ENCODE data around the gene RXFP1. TPM values are rescaled to one million over a fixed set of nuclear protein-coding genes. Genes with fewer than 3 reads are reported as not detected.

Gene RXFP1
- polyA plus RNA-seq, 1 of the 3 experiments (the other 2 are of a cell fraction) = not detected

DNA sequence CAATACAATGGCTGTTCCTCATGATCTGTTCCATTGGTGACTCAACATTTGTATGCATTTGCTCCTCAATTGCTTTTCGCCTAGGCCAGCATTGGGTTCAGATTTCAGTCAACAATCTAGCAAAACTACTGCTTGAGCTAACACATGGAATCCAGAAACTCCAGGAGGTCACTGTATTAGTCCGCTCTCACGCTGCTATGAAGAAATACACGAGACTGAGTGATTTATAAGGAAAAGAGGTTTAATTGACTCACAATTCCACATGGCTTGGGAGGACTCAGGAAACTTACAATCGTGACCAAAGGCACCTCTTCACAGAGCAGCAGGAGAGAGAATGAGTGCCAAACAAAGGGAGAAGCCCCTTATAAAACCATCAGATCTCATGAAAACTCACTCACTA lies 67.1 kb downstream of the RXFP1 start (continued):
- TF ChIP-seq, protein P1, sequence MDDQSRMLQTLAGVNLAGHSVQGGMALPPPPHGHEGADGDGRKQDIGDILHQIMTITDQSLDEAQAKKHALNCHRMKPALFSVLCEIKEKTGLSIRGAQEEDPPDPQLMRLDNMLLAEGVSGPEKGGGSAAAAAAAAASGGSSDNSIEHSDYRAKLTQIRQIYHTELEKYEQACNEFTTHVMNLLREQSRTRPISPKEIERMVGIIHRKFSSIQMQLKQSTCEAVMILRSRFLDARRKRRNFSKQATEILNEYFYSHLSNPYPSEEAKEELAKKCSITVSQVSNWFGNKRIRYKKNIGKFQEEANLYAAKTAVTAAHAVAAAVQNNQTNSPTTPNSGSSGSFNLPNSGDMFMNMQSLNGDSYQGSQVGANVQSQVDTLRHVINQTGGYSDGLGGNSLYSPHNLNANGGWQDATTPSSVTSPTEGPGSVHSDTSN (IDR thresholded peaks at IDR 0.05) = no peak
- no peak for TF ChIP-seq TEAD4 (IDR thresholded peaks at IDR 0.05; ENCODE audit: borderline replicate concordance, insufficient read depth)
- no peak for TF ChIP-seq ELF1 (IDR thresholded peaks at IDR 0.05)
- no peak for TF ChIP-seq SIN3A (IDR thresholded peaks at IDR 0.05; ENCODE audit: borderline replicate concordance, low read depth, low read length)
- TF ChIP-seq RCOR1 (IDR thresholded peaks at IDR 0.05; ENCODE audit: low read length) = no peak
- TF ChIP-seq RAD21 (IDR thresholded peaks at IDR 0.05; ENCODE audit: low read length) = no peak
- no peak for TF ChIP-seq EZH2phosphoT487 (IDR thresholded peaks at IDR 0.05; ENCODE audit: borderline replicate concordance, low read depth)

DNA sequence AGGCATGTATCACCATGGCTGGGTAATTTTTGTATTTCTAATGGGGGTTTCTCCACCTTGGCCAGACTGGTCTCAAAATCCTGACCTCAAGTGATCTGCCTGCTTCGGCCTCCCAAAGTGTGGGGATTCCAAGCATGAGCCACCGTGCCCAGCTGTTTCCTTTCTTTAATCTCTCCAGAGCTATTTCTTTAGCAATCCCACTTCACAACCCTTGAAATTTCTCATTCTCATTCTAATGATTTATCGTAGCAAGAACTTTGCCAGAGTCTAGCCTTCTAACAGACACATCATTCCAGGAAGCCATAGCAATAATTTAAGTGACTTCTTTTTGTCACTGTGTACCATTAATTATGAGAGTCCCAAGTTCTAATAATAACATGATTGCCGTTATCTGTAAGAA lies 68.6 kb downstream of the RXFP1 start:
- CTCF ChIA-PET = no interaction called here
- POLR2A ChIA-PET = no interaction called here
- Histone ChIP-seq H3K9ac (no peak overlapping the region), H3F3A (replicated peaks; ENCODE audit: insufficient read depth) (no peaks in the 10 kb centered on the region), H3K9me2 (no peaks in the 10 kb centered on the region), H3K4me2 (no peak overlapping the region), H3K27ac (ENCODE audit: low read depth in 2 of 2, low read length in 1 of 2) (no peak overlapping the region), H4K20me1 (ENCODE audit: insufficient read depth) (no peaks in the 10 kb centered on the region), H3K4me3 (ENCODE audit: low read depth in 2 of 2, low read length in 1 of 2) (no peak overlapping the region), H3K79me2 (ENCODE audit: insufficient read depth) (no peaks in the 10 kb centered on the region), H3K4me1 (ENCODE audit: control insufficient read depth in 1 of 2, insufficient read depth in 2 of 2, low read depth in 1 of 2, low read length in 1 of 2) (no peaks in the 10 kb centered on the region), H2AFZ (ENCODE audit: low read depth) (no peak overlapping the region), H3K36me3 (replicated peaks in 1 of 2; ENCODE audit: control insufficient read depth in 1 of 2, insufficient read depth in 2 of 2, low read length in 1 of 2) (no peaks in the 10 kb centered on the region), H3K27me3 (ENCODE audit: insufficient read depth) (no peaks in the 10 kb centered on the region; the same call in 1 of the 2 replicates), H3K9me3 (no peaks in the 10 kb centered on the region)
- DNase-seq = no peak
- 49% methylated on average over 4 of the region's 4 CpGs for WGBS (ENCODE audit: low lambda C conversion rate)
- no peak for TF ChIP-seq RCOR1 (IDR thresholded peaks at IDR 0.05; ENCODE audit: low read length)
- TF ChIP-seq CTCF (IDR thresholded peaks at IDR 0.05) = no peak
- no peak for TF ChIP-seq NRF1 (IDR thresholded peaks at IDR 0.05; ENCODE audit: low read depth, low read length)
- TF ChIP-seq FOXJ3 (CRISPR knock-in tag; IDR thresholded peaks at IDR 0.05) = no peak
- TF ChIP-seq MXI1 (IDR thresholded peaks at IDR 0.05; ENCODE audit: low read depth, low read length) = no peak

DNA sequence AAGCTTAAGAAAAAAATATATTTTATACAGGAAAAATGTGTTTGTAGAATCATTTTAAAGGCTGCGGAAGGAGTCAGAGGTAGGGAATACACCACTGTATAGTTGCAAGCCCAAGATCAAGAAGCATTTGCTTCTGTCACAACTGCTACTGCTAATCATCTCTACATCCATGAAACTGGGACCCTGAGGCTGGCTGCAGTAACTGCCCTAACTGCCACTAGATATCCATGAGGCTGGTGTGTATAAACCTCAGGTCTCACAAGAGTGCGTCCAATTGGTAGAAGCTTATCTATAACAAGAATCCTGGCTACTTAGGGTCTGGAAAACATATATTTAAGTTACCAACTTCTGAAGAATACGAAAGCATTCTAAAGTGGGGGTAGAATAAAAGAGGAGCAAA lies 69.1 kb downstream of the RXFP1 start:
- CTCF ChIA-PET = no interaction called here
- POLR2A ChIA-PET = no interaction called here
- H3K4me1 ChIP-seq (ENCODE audit: control insufficient read depth in 1 of 2, insufficient read depth in 2 of 2, low read depth in 1 of 2, low read length in 1 of 2) = no peaks in the 10 kb centered on the region
- no peaks in the 10 kb centered on the region for H3K36me3 ChIP-seq (replicated peaks in 1 of 2; ENCODE audit: control insufficient read depth in 1 of 2, insufficient read depth in 2 of 2, low read length in 1 of 2)
- DNase-seq = no peak
- H3K9me3 ChIP-seq = no peaks in the 10 kb centered on the region
- H4K20me1 ChIP-seq (ENCODE audit: insufficient read depth) = no peaks in the 10 kb centered on the region
- 61% methylated on average over 3 of the region's 3 CpGs for WGBS (ENCODE audit: low lambda C conversion rate)
- no peak overlapping the region for H3K27ac ChIP-seq (ENCODE audit: low read depth in 2 of 2, low read length in 1 of 2)
- H3K27me3 ChIP-seq (ENCODE audit: insufficient read depth) = no peaks in the 10 kb centered on the region; the same call in 1 of the 2 replicates
- no peak overlapping the region for H3K9ac ChIP-seq
- H3K9me2 ChIP-seq = no peaks in the 10 kb centered on the region
- H3K4me3 ChIP-seq (ENCODE audit: low read depth in 2 of 2, low read length in 1 of 2) = no peak overlapping the region
- no peak overlapping the region for H3K4me2 ChIP-seq
- H3F3A ChIP-seq (replicated peaks; ENCODE audit: insufficient read depth) = no peaks in the 10 kb centered on the region
- no peaks in the 10 kb centered on the region for H3K79me2 ChIP-seq (ENCODE audit: insufficient read depth)
- no peak overlapping the region for H2AFZ ChIP-seq (ENCODE audit: low read depth)
- no peak for TF ChIP-seq RCOR1 (IDR thresholded peaks at IDR 0.05; ENCODE audit: low read length)
- no peak for TF ChIP-seq TAF1 (IDR thresholded peaks at IDR 0.05; ENCODE audit: borderline replicate concordance, low read depth, low read length)
- TF ChIP-seq GABPA (IDR thresholded peaks at IDR 0.05; ENCODE audit: low read depth) = no peak
- TF ChIP-seq USF2 (IDR thresholded peaks at IDR 0.05; ENCODE audit: borderline replicate concordance, low read depth, low read length) = no peak
- TF ChIP-seq SIN3A (IDR thresholded peaks at IDR 0.05; ENCODE audit: borderline replicate concordance, low read depth, low read length) = no peak
- TF ChIP-seq SMC3 (IDR thresholded peaks at IDR 0.05; ENCODE audit: low read depth, low read length) = no peak
- no peak for TF ChIP-seq EZH2phosphoT487 (IDR thresholded peaks at IDR 0.05; ENCODE audit: borderline replicate concordance, low read depth)

All from SK-N-SH (cell line).